PC-3 (cell line): Measurements from ENCODE around the gene LEKR1. TPM values are rescaled to one million over a fixed set of nuclear protein-coding genes. Genes with fewer than 3 reads are reported as not detected.
A peak's percentile ranks its signal among the peaks of the same experiment; 100 is the strongest.
"Not testable (repeated sequence)": the region's sequence is repeated elsewhere in the genome, so short reads cannot be mapped to it uniquely, and the experiment has no call there.

Source experiments
- ATAC-seq: fragments of 200-7000 bp; cut with Tn5 transposase; 2 replicates; pipeline ENCODE4 v1.9.1; 2020; ENCODE audit warnings: mild to moderate bottlenecking, moderate library complexity
- BruUV-seq: library from RNA; stranded (reverse); fragments of 400-500 nt; replicated peaks from 2 replicates; lab custom pipeline; 2021; lab: Mats Ljungman, UMichigan
- CTCF ChIA-PET: fragments of 300-600 bp; sonication (Branson Sonifier 250); formaldehyde crosslinking; loops from one replicate; lab custom pipeline; 2022; ENCODE audit warnings: antibody characterized with exemption; lab: Charles Lee
- POLR2A ChIA-PET: fragments of 300-600 bp; sonication (Branson Sonifier 250); formaldehyde crosslinking; loops from one replicate; lab custom pipeline; 2022; ENCODE audit warnings: antibody characterized with exemption; ENCODE audit not compliant: unreplicated experiment; lab: Charles Lee
- DNase-seq: peaks from one replicate; pipeline ENCODE4 v3.0.0-alpha.2; 2015
- H2AFZ ChIP-seq: fragments of 300-600 bp; sonication (generic); 2 replicates; pipeline ENCODE4 v1.6.0; 2016; ENCODE audit warnings: antibody characterized with exemption, low read length
- H3F3A ChIP-seq: fragments of 300-600 bp; sonication (generic); one replicate; pipeline ENCODE4 v1.6.0; 2017; ENCODE audit warnings: antibody characterized with exemption, low read length, control low read depth, mild to moderate bottlenecking; ENCODE audit not compliant: unreplicated experiment
- H3K27ac ChIP-seq: fragments of 300-600 bp; sonication (generic); 2 replicates; pipeline ENCODE4 v1.5.1; 2016; ENCODE audit warnings: mild to moderate bottlenecking, low read length
- H3K27me3 ChIP-seq: fragments of 300-600 bp; sonication (generic); 2 replicates; pipeline ENCODE4 v1.6.1; 2016; ENCODE audit warnings: low read length, mixed read lengths
- H3K36me3 ChIP-seq: fragments of 300-600 bp; sonication (generic); 2 replicates; pipeline ENCODE4 v1.6.1; 2016; ENCODE audit warnings: low read depth, mixed run types, low read length, mixed read lengths
- H3K4me1 ChIP-seq: fragments of 300-600 bp; sonication (generic); 2 replicates; pipeline ENCODE4 v1.5.1; 2016; ENCODE audit warnings: low read length; ENCODE audit not compliant: insufficient read depth
- H3K4me2 ChIP-seq: fragments of 300-600 bp; sonication (generic); 2 replicates; pipeline ENCODE4 v1.6.0; 2016; ENCODE audit warnings: low read length
- H3K4me3 ChIP-seq: fragments of 300-600 bp; sonication (generic); 2 replicates; pipeline ENCODE4 v1.5.1; 2016; ENCODE audit warnings: mild to moderate bottlenecking, low read length, mixed read lengths
- H3K79me2 ChIP-seq: fragments of 300-600 bp; sonication (generic); 2 replicates; pipeline ENCODE4 v1.6.1; 2017; ENCODE audit warnings: low read length, mixed read lengths
- H3K9ac ChIP-seq: fragments of 300-600 bp; sonication (generic); 2 replicates; pipeline ENCODE4 v1.6.0; 2016; ENCODE audit warnings: mild to moderate bottlenecking, low read length
- H3K9me2 ChIP-seq: fragments of 300-600 bp; sonication (generic); replicated peaks from 2 replicates; pipeline ENCODE4 v1.6.1; 2016; ENCODE audit warnings: mixed run types, low read length, mixed read lengths
- H3K9me3 ChIP-seq: fragments of 300-600 bp; sonication (generic); 2 replicates; pipeline ENCODE4 v1.6.1; 2016; ENCODE audit warnings: low read length, mixed read lengths
- H4K20me1 ChIP-seq: fragments of 300-600 bp; sonication (generic); 2 replicates; pipeline ENCODE4 v1.6.1; 2016; ENCODE audit warnings: low read length, mixed read lengths
- EZH2 ChIP-seq: fragments of 300-600 bp; sonication (generic); IDR thresholded peaks from one replicate; pipeline ENCODE4 v1.6.1; 2017; ENCODE audit warnings: antibody characterized with exemption, mild to moderate bottlenecking, low read length; ENCODE audit not compliant: unreplicated experiment
- EZH2phosphoT487 ChIP-seq: fragments of 300-600 bp; sonication (generic); IDR thresholded peaks from 2 replicates; pipeline ENCODE4 v1.6.1; 2018; ENCODE audit warnings: mild to moderate bottlenecking, antibody characterized with exemption, low read length, borderline replicate concordance
- intact Hi-C: fragments of 100-400 bp; cut with micrococcal nuclease; formaldehyde crosslinking; loops from 2 replicates; pipeline ENCODE4 v1.9.0; 2023
- total RNA-seq: library from RNA; depleted of rRNA; stranded (reverse); fragments of >200 nt; gene quantifications from 2 replicates; pipeline ENCODE4 v1.2.3, GENCODE V29; 2014
- TF ChIP-seq, protein P1 (sequence below): fragments of 300-600 bp; sonication (generic); conservative IDR thresholded peaks from 2 replicates; pipeline ENCODE4 v1.5.1; 2017; ENCODE audit warnings: antibody characterized with exemption, low read depth, mild to moderate bottlenecking, low read length

Gene LEKR1
- total RNA-seq, 1 experiment from 2014 or later: 0.15 TPM

GRCh38 chr3:156793851-156794250, 32.3 kb upstream of the LEKR1 start:
- peaks cover 31% of the 10 kb centered on the region for H3K4me1 ChIP-seq
- no peak overlapping the region for H3K9ac ChIP-seq
- intact Hi-C loops: no loop called here
- H3K36me3 ChIP-seq: no peaks in the 10 kb centered on the region
- POLR2A ChIA-PET: no interaction called here
- TF ChIP-seq EZH2phosphoT487: no peak
- TF ChIP-seq, protein P1, sequence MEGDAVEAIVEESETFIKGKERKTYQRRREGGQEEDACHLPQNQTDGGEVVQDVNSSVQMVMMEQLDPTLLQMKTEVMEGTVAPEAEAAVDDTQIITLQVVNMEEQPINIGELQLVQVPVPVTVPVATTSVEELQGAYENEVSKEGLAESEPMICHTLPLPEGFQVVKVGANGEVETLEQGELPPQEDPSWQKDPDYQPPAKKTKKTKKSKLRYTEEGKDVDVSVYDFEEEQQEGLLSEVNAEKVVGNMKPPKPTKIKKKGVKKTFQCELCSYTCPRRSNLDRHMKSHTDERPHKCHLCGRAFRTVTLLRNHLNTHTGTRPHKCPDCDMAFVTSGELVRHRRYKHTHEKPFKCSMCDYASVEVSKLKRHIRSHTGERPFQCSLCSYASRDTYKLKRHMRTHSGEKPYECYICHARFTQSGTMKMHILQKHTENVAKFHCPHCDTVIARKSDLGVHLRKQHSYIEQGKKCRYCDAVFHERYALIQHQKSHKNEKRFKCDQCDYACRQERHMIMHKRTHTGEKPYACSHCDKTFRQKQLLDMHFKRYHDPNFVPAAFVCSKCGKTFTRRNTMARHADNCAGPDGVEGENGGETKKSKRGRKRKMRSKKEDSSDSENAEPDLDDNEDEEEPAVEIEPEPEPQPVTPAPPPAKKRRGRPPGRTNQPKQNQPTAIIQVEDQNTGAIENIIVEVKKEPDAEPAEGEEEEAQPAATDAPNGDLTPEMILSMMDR: no peak
- no peak for TF ChIP-seq EZH2
- H3K9me3 ChIP-seq: no peaks in the 10 kb centered on the region
- no peak overlapping the region for H3K4me3 ChIP-seq
- H3K9me2 ChIP-seq: no peaks in the 10 kb centered on the region
- CTCF ChIA-PET: no interaction called here
- BruUV-seq: no TSS peak
- H2AFZ ChIP-seq: no peak overlapping the region
- H3K4me2 ChIP-seq: no peak overlapping the region
- H4K20me1 ChIP-seq: no peaks in the 10 kb centered on the region
- peaks cover under 1% of the 10 kb centered on the region for H3F3A ChIP-seq
- no peaks in the 10 kb centered on the region for H3K27me3 ChIP-seq
- no peak overlapping the region for H3K27ac ChIP-seq
- H3K79me2 ChIP-seq: no peaks in the 10 kb centered on the region
- ATAC-seq (no peak), DNase-seq (no peak)

- no peak for TF ChIP-seq EZH2phosphoT487
- Histone ChIP-seq H3K4me2 (peak overlapping the region; percentile 19; the same call in 1 of the 2 replicates), H3F3A (no peaks in the 10 kb centered on the region), H3K9ac (no peak overlapping the region), H2AFZ (no peak overlapping the region), H3K4me3 (no peak overlapping the region), H3K27me3 (no peaks in the 10 kb centered on the region), H3K36me3 (no peaks in the 10 kb centered on the region; the same call in 1 of the 2 replicates), H3K4me1 (peaks cover 23% of the 10 kb centered on the region), H3K79me2 (no peaks in the 10 kb centered on the region), H3K27ac (peak overlapping the region; percentile 38), H4K20me1 (no peaks in the 10 kb centered on the region), H3K9me3 (0 out of 2 replicates have a peak, but pooled peaks cover 3% of the 10 kb centered on the region), H3K9me2 (no peaks in the 10 kb centered on the region)
- CTCF ChIA-PET: no interaction called here
- peak; percentile 65 for ATAC-seq
- no TSS peak for BruUV-seq
- peak; percentile 41 for DNase-seq
- intact Hi-C loops: no loop called here
- POLR2A ChIA-PET: no interaction called here
Measured at GRCh38 chr3:156795890-156796481, 30.2 kb upstream of the LEKR1 start.

GRCh38 chr3:156797368-156797767, 28.8 kb upstream of the LEKR1 start:
- DNase-seq: no peak
- intact Hi-C loops: loop anchor here (1.0 kb wide), 1 partner anchor 8 kb away; no protein-coding TSS in a partner anchor
- ChIA-PET CTCF (no interaction called here), POLR2A (no interaction called here)
- Histone ChIP-seq H3K9me3 (0 out of 2 replicates have a peak, but pooled peaks cover 3% of the 10 kb centered on the region), H4K20me1 (no peaks in the 10 kb centered on the region), H3K4me1 (peaks cover 20% of the 10 kb centered on the region), H3K27me3 (no peaks in the 10 kb centered on the region), H3K4me2 (no peak overlapping the region), H3K36me3 (no peaks in the 10 kb centered on the region; the same call in 1 of the 2 replicates), H3K27ac (no peak overlapping the region), H3F3A (no peaks in the 10 kb centered on the region), H3K9me2 (no peaks in the 10 kb centered on the region), H3K9ac (no peak overlapping the region), H2AFZ (no peak overlapping the region), H3K79me2 (no peaks in the 10 kb centered on the region), H3K4me3 (no peak overlapping the region)
- no TSS peak for BruUV-seq
- TF ChIP-seq EZH2 (no peak), EZH2phosphoT487 (no peak)
- TF ChIP-seq, protein P1: no peak
- no peak for ATAC-seq

DNA sequence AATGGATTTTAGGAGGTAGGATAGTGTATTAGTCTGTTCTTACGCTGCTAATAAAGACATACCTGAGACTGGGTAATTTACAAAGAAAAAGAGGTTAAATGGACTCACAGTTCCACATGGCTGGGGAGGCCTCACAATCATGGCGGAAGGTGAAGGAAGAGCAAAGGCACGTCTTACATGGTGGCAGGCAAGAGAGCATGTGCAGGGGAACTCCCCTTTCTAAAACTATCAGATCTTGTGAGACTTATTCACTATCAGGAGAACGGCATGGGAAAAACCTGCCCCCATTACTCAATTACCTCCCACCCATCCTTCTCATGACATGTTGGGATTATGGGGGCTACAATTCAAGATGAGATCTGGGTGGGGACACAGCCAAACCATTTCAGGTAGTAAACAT, 25.9 kb upstream of the LEKR1 start:
- intact Hi-C loops, H4K20me1 ChIP-seq, H3K4me1 ChIP-seq, H3K79me2 ChIP-seq, H3K9me2 ChIP-seq, ATAC-seq, H3F3A ChIP-seq, H3K27me3 ChIP-seq, POLR2A ChIA-PET, CTCF ChIA-PET, H3K9ac ChIP-seq, DNase-seq, H3K4me2 ChIP-seq, H3K27ac ChIP-seq, H3K36me3 ChIP-seq, H3K9me3 ChIP-seq, H2AFZ ChIP-seq, H3K4me3 ChIP-seq, BruUV-seq: not testable (repeated sequence)
